Measurements from ENCODE around the gene MBTPS1. TPM values are rescaled to one million over a fixed set of nuclear protein-coding genes. Genes with fewer than 3 reads are reported as not detected.

MBTPS1 gene
- total and polyA plus RNA-seq, 9 of the 15 experiments (the other 6 are each of a cell fraction or from before 2014, with no cell fraction given) = 2.8 to 57.6 (median 43.8) TPM

DNA sequence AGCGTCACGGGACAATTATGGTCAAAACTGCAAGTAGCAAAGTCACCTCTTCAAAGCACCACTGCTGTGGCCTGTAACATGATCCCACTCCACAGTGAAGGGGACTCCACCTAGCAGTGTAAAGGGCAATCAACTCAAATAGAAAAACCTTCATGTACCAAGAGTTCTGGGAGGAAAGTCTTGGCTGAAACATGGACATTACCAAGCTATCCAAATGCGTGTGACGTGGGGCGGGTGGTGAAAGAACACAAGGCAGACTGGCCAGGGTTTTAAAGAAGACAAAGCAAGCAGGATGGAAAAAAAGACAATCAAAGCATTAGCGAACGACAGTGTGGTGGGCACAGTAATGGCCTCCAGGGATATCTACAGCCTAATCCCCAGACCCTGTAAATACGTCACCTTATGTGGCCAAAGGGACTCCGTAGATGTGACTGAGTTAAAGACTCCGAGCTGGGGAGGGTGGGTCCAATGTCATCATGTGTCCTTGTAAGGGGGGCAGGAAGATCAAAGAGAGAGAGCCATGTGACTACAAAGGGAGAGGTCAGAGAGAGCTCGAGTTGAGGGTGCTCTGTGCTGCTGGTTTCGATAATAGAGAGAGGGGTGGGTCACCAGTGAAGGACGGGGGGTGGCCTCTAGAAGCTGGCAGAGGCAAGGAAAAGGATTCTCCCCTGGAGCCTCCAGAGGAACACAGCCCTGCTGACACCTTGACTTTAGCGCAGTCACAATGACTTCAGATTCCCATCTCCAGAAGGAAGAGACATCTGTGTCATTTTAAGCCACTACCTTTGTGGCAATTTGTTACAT lies 22.3 kb upstream of the MBTPS1 start (continued):
- no peak for TF ChIP-seq HMGN3 (IDR thresholded peaks at IDR 0.05; ENCODE audit: borderline replicate concordance, extremely low read depth, insufficient read length, low read depth, low read length)
- TF ChIP-seq IFI16 (CRISPR knock-in tag; IDR thresholded peaks at IDR 0.05) = no peak
- TF ChIP-seq BCOR (IDR thresholded peaks at IDR 0.05) = no peak; the same call in 1 of the 2 replicates
- peak; percentile 25; the same call in 1 of the 2 replicates for TF ChIP-seq PTTG1 (tag; IDR thresholded peaks at IDR 0.05; ENCODE audit: low read depth)
- no peak for TF ChIP-seq SAFB2 (IDR thresholded peaks at IDR 0.05; ENCODE audit: borderline replicate concordance, low read depth, low read length, severe bottlenecking)
- TF ChIP-seq NR2F6 (CRISPR knock-in tag; IDR thresholded peaks at IDR 0.05) = no peak
- peak; percentile 72 for TF ChIP-seq BACH1 (tag; IDR thresholded peaks at IDR 0.05)
- no peak for TF ChIP-seq RFX1 (IDR thresholded peaks at IDR 0.05)
- no peak for TF ChIP-seq KLF10 (CRISPR knock-in tag; IDR thresholded peaks at IDR 0.05)
- peak; percentile 71 for TF ChIP-seq POLR2A (conservative IDR thresholded peaks at IDR 0.05)
- no peak for TF ChIP-seq CREB5 (CRISPR knock-in tag; IDR thresholded peaks at IDR 0.05)
- TF ChIP-seq HNRNPLL (IDR thresholded peaks at IDR 0.05; ENCODE audit: low read depth, low read length, poor library complexity, severe bottlenecking) = no peak
- TF ChIP-seq NR0B1 (IDR thresholded peaks at IDR 0.05; ENCODE audit: partially characterized antibody) = no peak
- peak; percentile 46; the same call in 1 of the 2 replicates for TF ChIP-seq PHF8 (IDR thresholded peaks at IDR 0.05; ENCODE audit: borderline replicate concordance, low read length)
- TF ChIP-seq, protein P1, sequence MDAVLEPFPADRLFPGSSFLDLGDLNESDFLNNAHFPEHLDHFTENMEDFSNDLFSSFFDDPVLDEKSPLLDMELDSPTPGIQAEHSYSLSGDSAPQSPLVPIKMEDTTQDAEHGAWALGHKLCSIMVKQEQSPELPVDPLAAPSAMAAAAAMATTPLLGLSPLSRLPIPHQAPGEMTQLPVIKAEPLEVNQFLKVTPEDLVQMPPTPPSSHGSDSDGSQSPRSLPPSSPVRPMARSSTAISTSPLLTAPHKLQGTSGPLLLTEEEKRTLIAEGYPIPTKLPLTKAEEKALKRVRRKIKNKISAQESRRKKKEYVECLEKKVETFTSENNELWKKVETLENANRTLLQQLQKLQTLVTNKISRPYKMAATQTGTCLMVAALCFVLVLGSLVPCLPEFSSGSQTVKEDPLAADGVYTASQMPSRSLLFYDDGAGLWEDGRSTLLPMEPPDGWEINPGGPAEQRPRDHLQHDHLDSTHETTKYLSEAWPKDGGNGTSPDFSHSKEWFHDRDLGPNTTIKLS (IDR thresholded peaks at IDR 0.05; ENCODE audit: borderline replicate concordance, low read depth) = no peak
- no peak for TF ChIP-seq MCM5 (IDR thresholded peaks at IDR 0.05; ENCODE audit: low read depth)
- TF ChIP-seq TSHZ1 (CRISPR knock-in tag; IDR thresholded peaks at IDR 0.05) = 0 out of 2 replicates have a peak, but pooled peaks have one; percentile 29
- no peak for TF ChIP-seq FUS (optimal IDR thresholded peaks at IDR 0.05; ENCODE audit: low read depth, low read length)
- TF ChIP-seq, protein P2, sequence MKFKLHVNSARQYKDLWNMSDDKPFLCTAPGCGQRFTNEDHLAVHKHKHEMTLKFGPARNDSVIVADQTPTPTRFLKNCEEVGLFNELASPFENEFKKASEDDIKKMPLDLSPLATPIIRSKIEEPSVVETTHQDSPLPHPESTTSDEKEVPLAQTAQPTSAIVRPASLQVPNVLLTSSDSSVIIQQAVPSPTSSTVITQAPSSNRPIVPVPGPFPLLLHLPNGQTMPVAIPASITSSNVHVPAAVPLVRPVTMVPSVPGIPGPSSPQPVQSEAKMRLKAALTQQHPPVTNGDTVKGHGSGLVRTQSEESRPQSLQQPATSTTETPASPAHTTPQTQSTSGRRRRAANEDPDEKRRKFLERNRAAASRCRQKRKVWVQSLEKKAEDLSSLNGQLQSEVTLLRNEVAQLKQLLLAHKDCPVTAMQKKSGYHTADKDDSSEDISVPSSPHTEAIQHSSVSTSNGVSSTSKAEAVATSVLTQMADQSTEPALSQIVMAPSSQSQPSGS (CRISPR knock-in tag; IDR thresholded peaks at IDR 0.05) = no peak
